ENCODE measurements around the gene PLCB3. TPM values are rescaled to one million over a fixed set of nuclear protein-coding genes. Genes with fewer than 3 reads are reported as not detected.

PLCB3 gene
- polyA plus RNA-seq, 5 donors = 15.7 to 25.9 (median 18.7) TPM

Other genes starting within 250 kb of the PLCB3 start
- 1 to 10 TPM; 2.3 to 4.4 (median 3.5) TPM for gene FLRT1, start 215.6 kb upstream of the PLCB3 start, polyA plus RNA-seq (ENCODE audit: insufficient read depth in 1 of 5, insufficient read length in 5 of 5, low replicate concordance in 1 of 5)
- gene MACROD1, start 85.4 kb upstream of the PLCB3 start, polyA plus RNA-seq (ENCODE audit: insufficient read depth in 1 of 5, insufficient read length in 5 of 5, low replicate concordance in 1 of 5) = 10 to 100 TPM; 16.4 to 26.7 (median 24.3) TPM
- 100 to 1,000 TPM; 168 to 203 (median 187) TPM for gene STIP1, start 65.4 kb upstream of the PLCB3 start, polyA plus RNA-seq (ENCODE audit: insufficient read depth in 1 of 5, insufficient read length in 5 of 5, low replicate concordance in 1 of 5)
- gene FERMT3, start 44.8 kb upstream of the PLCB3 start, polyA plus RNA-seq (ENCODE audit: insufficient read depth in 1 of 5, insufficient read length in 5 of 5, low replicate concordance in 1 of 5) = 10 to 100 TPM in 2 of 5 donors, 1 to 10 TPM in 3; 6.4 to 13.2 (median 9.6) TPM
- 10 to 100 TPM; 23.7 to 39.2 (median 32.1) TPM for gene TRPT1, start 25.3 kb upstream of the PLCB3 start, polyA plus RNA-seq (ENCODE audit: insufficient read depth in 1 of 5, insufficient read length in 5 of 5, low replicate concordance in 1 of 5)
- gene NUDT22, start 25.3 kb upstream of the PLCB3 start, polyA plus RNA-seq (ENCODE audit: insufficient read depth in 1 of 5, insufficient read length in 5 of 5, low replicate concordance in 1 of 5) = 10 to 100 TPM; 16.5 to 29.4 (median 17.8) TPM
- 10 to 100 TPM; 57.9 to 88.9 (median 71.2) TPM for gene DNAJC4, start 21.0 kb upstream of the PLCB3 start, polyA plus RNA-seq (ENCODE audit: insufficient read depth in 1 of 5, insufficient read length in 5 of 5, low replicate concordance in 1 of 5)
- 100 to 1,000 TPM in 1 of 5 donors, 10 to 100 TPM in 4; 64.5 to 112 (median 76.6) TPM for gene VEGFB, start 16.9 kb upstream of the PLCB3 start, polyA plus RNA-seq (ENCODE audit: insufficient read depth in 1 of 5, insufficient read length in 5 of 5, low replicate concordance in 1 of 5)
- gene FKBP2, start 10.4 kb upstream of the PLCB3 start, polyA plus RNA-seq (ENCODE audit: insufficient read depth in 1 of 5, insufficient read length in 5 of 5, low replicate concordance in 1 of 5) = 10 to 100 TPM; 53.0 to 90.8 (median 67.2) TPM
- gene PPP1R14B, start 4.6 kb upstream of the PLCB3 start, polyA plus RNA-seq (ENCODE audit: insufficient read depth in 1 of 5, insufficient read length in 5 of 5, low replicate concordance in 1 of 5) = 100 to 1,000 TPM in 1 of 5 donors, 10 to 100 TPM in 4; 63.2 to 139 (median 70.0) TPM
- 10 to 100 TPM; 38.7 to 87.5 (median 51.3) TPM for gene BAD, start 33.1 kb downstream of the PLCB3 start, polyA plus RNA-seq (ENCODE audit: insufficient read depth in 1 of 5, insufficient read length in 5 of 5, low replicate concordance in 1 of 5)
- 10 to 100 TPM; 19.2 to 43.8 (median 30.9) TPM for gene GPR137, start 34.3 kb downstream of the PLCB3 start, polyA plus RNA-seq (ENCODE audit: insufficient read depth in 1 of 5, insufficient read length in 5 of 5, low replicate concordance in 1 of 5)
- gene KCNK4, start 39.8 kb downstream of the PLCB3 start, polyA plus RNA-seq (ENCODE audit: insufficient read depth in 1 of 5, insufficient read length in 5 of 5, low replicate concordance in 1 of 5) = under 1 TPM in 2 of 5 donors, not detected in 3; 0.09 to 0.10 TPM
- gene CATSPERZ, start 48.8 kb downstream of the PLCB3 start, polyA plus RNA-seq (ENCODE audit: insufficient read depth in 1 of 5, insufficient read length in 5 of 5, low replicate concordance in 1 of 5) = under 1 TPM in 3 of 5 donors, not detected in 2; 0.15 to 0.33 (median 0.28) TPM
- gene ESRRA, start 54.0 kb downstream of the PLCB3 start, polyA plus RNA-seq (ENCODE audit: insufficient read depth in 1 of 5, insufficient read length in 5 of 5, low replicate concordance in 1 of 5) = 10 to 100 TPM in 3 of 5 donors, 1 to 10 TPM in 2; 6.9 to 21.0 (median 12.4) TPM
- 100 to 1,000 TPM; 201 to 308 (median 233) TPM for gene TRMT112, start 66.0 kb downstream of the PLCB3 start, polyA plus RNA-seq (ENCODE audit: insufficient read depth in 1 of 5, insufficient read length in 5 of 5, low replicate concordance in 1 of 5)
- 100 to 1,000 TPM; 141 to 272 (median 177) TPM for gene PRDX5, start 66.6 kb downstream of the PLCB3 start, polyA plus RNA-seq (ENCODE audit: insufficient read depth in 1 of 5, insufficient read length in 5 of 5, low replicate concordance in 1 of 5)
- gene CCDC88B, start 88.7 kb downstream of the PLCB3 start, polyA plus RNA-seq (ENCODE audit: insufficient read depth in 1 of 5, insufficient read length in 5 of 5, low replicate concordance in 1 of 5) = 1 to 10 TPM; 3.9 to 7.4 (median 5.2) TPM
- gene RPS6KA4, start 107.6 kb downstream of the PLCB3 start, polyA plus RNA-seq (ENCODE audit: insufficient read depth in 1 of 5, insufficient read length in 5 of 5, low replicate concordance in 1 of 5) = 10 to 100 TPM; 10.0 to 22.1 (median 13.0) TPM